Amniotic epithelial cell (primary cell): ENCODE data around the gene TUG1.

Source experiments
- DNase-seq: peaks from one replicate; pipeline ENCODE4 v3.0.0-alpha.2; 2010; ENCODE audit warnings: low read depth

Gene TUG1

DNA sequence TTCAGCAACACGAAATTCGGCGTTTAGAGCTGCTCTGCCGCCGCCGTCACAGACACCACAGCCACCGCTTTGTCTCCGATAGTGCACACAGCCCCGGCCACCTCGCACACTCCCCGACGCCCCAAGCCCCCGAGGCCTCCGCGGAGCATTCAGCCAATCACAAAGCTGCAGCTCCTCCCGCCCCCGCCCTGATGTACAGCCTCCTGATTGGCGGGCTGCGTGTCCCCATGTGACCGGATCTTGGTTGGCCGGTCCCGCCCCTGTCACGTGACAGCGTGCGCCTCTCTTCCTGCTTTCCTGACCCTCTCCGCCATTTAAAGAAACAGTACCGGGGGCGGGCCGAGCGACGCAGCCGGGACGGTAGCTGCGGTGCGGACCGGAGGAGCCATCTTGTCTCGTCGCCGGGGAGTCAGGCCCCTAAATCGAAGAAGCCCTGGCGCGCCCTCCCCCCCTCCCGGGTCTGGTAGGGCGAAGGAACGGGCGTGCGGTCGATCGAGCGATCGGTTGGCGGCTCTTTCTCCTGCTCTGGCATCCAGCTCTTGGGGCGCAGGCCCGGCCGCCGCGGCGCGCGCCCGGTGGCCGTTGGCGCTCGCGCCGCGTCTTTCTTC lies at the start of gene TUG1:
TSS of gene TUG1 (plus strand) at position 342 of the 608 bp plus-strand sequence.
- peak; percentile 98 for DNase-seq

DNA sequence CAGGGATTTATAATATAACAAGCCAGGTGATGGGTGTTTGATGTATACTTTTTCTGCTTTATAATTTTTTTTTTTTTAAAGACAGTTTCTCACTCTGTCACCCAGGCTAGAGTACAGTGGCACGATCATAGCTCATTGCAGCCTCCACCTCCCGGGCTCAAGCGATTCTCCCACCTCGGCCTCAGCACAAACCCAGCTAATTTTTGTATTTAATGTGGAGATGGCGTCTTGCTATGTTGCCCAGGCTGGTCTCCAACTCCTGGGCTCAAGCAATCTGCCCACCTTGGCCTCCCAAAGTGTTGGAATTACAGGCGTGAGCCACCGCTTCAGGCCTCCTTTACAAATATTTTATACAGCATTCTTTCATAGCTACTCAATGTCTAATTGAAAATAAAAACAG lies 49.1 kb upstream of the TUG1 start:
- no peak for DNase-seq

DNA sequence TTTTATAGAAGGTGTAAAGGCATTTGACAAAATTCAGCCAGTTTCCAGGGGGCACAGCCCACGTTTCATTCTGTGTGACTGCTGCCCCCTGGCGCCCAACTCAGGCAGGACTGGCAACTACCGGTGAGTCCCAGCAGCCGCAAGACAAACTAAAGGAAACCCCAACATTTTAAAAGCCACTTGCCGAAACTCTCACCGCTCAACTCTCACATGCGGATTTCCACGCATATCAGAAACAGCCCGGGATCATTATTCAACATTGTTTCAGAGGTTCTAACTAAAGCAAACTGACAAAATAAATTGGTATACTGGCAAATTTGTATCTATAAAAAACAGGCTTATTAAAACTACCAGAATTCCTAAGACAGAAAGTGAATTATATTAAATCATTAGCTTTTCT lies 48.7 kb upstream of the TUG1 start:
- DNase-seq, result peak; percentile 42

DNA sequence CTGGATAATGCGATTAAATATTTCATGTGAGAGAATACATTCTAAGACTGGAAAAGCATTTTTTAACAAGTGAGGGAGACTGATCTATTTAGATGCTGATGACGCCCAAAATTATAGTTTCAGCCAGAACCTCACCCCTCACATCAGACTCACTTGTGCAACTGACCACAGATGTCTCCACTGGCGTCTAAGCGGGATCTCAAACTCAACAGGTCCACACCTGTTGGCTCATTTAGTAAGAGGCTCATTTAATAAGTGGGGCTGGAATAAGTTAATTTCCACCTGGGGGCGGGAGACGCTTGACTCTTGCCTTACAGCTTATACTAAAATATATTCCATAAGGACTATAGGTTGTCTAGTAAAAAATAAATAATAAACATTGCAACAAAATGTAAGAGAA lies 48.0 kb upstream of the TUG1 start:
- no peak for DNase-seq

DNA sequence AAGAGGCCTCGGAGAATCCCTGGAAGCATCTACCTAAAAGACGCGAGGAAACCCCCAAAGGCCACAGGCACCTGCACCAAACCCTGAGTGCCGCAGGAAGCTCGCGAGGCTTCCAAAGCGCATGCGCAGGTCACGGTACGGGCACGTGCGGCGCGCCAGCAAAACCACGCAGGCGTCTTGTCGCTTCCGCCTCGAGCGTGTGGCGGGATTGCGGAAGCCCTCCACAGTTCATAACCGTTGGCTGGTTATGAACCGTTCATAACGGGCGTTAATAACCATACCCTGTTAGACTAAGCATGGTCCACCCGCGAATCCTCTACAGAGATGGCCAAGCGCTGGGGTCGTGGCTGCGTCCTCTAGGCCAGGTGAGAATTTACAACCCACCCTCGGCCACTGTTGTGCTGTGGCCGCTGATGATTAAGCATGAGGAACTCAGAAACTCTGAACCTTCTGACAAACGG lies 46.9 kb upstream of the TUG1 start:
- DNase-seq, result peak; percentile 29

DNA sequence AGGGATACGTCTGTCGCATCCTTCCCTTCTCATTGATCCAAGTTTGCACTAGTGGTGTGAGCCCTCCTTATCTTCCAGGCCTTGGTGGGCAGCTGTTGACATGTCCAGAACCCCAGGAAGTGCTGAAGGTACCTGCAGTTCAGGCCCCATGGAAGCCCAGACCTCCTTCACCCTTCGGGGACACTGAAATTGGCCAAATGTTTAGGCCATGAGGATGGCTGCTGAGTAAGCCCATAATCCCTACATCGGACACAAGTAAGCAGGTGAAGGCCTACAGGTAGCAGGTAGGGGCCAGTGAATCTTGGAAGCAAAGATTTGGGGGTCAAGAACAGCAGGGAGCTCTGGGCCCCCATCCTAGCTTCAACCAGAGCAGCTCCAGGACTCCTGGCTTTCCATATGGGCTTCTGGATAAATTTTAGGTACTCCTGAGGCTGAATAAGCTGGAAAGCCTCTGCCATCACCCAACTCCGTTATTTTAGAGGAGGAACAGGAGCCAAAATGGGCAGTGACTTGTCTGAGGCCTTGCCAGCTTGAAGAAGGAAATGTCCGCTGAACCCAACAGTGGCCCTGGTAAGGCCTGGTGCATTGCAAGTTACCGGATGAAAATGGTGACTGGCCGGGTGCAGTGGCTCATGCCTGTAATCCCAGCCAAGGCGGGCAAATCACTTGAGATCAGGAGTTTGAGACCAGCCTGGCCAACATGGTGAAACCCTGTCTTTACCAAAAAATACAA lies 45.7 kb upstream of the TUG1 start:
- no peak for DNase-seq

DNA sequence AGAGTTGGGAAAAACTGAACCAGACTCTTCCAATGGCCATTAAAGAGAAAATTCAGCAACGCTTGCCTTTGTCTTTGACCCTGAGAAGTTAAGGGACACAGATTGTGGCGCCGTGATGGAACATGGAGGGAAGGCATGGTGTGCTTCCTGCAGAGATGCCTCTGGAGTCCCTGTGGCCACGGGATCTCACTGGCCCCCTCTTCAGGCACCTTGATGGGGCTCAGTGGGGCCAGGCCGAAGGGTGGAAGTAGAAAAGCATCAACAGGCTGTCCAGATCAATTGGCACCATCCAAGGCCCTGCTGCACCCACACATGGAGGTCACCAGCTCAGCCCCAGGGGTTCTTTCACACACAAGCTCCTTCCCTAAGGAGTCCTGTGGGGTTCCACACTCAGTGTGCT lies 43.4 kb upstream of the TUG1 start:
- DNase-seq, result no peak

DNA sequence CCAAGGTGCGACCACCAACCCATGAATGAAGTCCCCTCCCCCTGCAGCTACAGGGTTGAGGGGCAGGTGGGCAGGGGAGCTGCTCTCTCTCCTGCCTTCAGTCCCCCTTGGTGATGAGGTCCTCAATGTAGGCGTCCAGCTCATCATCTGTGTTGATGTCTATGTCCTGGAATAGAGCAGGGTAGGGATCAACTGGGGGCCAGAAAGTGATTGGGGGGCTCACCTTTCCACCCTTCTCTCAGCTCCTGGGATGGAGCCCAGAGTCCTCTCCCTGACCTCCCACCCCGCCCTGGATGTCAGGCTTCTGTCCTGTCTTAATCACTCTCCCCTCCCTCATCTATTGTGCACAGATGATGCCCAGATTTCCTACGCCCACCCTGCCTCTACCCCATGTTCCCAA lies 42.4 kb upstream of the TUG1 start:
- DNase-seq, result no peak

DNA sequence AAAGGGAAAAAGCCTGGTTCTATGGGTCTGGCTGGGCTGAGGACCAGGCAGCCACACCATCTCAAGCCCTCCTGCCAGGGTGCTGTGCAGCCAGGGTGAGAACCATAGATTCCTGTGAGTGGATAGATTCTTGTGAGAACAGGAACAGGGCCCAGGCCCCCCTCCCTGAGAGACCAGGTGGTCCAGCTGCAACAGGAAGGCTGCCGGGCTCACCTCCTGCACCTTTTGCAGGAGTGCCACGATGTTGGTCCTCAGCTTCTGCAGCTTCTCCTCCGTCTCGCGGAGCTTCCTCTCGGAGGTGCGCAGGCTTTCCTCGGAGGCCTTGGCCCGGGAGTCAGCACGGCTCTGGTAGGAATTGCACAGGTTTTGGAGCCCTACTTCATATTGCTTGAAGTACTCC lies 41.3 kb upstream of the TUG1 start:
- no peak for DNase-seq

DNA sequence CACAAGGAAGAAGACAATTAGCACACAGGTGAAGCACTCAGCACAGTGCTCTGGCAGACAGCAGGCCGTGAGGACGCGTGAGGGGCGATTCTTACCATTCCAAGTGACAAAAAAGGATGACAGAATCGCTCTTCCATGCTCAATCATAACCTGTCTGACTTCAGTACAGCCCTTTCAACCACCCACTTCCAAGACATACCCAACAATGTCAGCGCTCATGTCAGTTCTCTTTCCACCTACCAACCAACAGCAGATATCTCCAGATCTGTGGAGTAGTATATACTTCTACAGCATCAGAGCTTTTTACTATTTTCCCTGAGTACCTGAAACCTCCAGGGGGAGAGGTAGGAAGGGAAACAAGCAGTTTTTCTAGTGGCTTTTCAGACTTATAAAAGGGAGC lies 40.7 kb upstream of the TUG1 start:
- DNase-seq, result no peak

DNA sequence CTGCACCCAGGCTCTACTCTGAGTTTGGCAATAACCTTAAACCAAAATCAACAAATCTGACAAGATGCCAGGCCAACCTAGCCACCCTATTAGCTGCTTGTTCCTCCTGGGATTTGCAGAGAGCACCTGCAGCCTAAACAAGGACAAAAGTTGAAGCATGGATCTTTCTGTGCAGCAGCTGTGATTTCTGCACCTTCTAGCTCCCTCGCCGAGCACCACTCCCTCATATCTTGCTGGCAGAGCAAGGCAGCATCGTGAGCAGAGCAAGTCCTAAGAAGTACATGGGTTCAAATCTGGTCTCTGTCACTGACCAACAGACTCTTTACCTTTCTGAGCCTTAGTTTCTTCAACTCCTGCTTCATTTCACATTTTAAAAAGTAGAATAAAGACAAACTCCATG lies 38.8 kb upstream of the TUG1 start:
- no peak for DNase-seq

DNA sequence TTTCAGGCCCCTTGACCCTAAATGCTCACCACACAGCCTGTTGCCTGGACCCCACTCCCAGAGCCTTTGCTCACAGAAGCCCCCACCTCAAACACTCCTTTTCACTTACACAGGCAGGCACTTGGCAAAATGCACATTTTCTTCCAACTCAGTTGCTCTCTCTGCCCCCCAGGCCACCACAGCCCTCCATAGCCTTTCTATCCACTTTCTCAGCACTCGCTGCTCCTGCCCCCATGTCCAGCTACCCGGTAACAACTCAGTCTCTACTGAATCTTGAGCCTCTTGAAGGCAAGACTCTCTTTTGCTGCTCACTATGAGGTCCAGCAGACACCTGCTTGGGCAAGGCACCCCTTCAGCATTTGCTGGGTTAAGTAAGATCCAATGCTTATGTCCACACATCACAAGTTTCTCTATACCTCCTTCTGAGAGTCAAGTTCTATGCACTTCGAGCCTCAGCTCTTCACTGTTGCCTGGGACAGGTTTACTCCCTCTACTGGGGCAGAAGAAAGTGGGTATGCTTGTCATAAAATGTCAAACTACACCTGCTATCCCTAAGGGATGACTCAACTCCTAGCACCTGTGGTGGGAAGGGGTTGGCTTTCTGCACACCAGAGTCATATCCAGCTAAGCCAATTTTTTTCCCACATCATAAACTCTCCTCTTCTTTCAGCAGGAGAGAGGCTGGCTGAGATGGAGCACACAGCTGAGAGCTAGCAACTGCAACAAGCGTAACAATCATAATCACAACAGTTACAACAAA lies 37.3 kb upstream of the TUG1 start:
- no peak for DNase-seq

DNA sequence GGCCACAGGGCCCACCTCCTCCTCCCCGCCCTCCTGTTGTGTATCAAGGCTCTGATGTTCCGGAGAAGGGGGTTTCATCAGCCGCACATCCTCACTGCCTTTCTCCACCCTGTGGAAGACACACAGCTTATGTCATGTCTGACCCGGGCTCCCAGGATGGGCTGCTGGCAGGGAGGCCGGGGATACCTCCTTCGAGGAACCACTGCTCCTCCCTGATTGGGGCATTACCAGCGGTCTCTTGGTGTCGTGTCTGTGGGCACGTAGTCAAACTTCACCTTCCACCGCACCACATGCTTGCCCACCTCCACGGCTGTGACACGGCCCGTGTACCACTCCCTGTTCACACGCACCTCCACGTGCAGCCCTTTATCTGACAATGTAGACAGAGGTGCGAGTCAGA lies 36.4 kb upstream of the TUG1 start:
- no peak for DNase-seq

DNA sequence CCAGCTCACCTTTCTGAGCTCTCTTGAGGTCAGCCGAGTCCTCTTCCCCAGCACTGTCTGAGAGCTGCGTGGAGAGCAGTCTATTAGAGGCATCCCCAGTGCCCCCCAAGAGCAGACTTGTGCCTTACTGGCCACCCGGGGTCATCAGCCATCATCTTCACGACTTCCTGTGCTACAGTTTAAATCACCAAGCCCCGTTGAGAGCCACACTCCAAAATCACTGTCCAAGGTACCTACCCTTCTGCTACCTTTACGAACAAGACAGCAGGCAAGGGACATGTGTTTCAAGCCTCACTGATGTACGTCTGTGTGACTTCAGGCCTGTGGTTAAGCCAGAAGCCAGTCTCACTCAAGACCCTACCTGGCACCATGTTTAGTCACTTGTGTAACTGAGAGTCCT lies 35.6 kb upstream of the TUG1 start:
- DNase-seq, result no peak

DNA sequence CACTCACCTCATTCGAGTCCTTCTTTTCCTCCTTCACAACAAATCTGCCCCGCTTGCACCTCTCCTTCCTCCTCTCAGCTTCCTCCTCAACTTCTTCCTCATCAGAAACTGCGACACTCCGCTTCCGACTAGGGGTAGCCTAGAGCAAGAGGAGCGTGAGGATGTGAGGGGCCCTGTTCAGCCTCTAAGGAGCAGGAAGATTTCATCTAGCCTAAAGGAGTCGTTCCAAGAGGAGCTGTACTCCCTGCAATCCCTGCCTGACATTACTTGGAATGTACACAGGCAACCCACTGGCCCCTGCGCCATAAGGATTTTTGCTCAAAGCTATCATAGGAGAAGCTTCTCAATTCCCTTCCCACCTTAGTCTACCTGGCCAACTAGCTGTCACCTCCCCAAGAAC lies 35.0 kb upstream of the TUG1 start:
- DNase-seq, result no peak

DNA sequence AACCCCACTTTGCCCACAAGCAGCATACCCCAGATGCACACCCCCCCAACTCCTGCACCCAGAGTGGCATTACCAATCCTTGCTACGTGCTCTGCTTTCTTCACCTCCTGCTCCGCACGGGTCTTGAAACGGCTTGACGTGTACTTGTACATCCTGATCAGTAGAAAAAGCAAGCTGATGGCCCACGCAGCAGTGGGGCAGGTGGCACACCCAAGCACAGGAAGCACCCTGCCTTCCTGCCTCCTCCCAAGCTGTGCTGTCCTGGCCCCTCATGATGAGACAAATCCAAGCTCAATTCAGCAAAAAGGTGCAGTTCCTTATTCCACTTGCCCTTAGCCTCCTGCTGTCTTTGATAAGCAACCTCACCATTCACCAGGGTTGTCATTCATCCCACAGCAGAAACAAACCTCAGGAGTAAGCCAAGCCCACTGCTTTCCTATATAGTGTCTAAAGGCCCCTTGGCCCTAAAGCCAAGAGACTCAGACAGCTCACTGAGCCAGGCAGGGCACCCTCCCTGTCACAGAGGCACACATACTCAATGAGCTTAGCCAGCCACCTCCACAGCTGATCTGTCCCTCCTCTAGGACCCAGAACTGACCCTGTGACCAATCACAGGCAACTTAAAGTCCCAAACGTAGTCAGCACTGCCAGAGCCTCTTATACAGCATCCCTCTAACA lies 28.2 kb upstream of the TUG1 start:
- DNase-seq, result no peak

DNA sequence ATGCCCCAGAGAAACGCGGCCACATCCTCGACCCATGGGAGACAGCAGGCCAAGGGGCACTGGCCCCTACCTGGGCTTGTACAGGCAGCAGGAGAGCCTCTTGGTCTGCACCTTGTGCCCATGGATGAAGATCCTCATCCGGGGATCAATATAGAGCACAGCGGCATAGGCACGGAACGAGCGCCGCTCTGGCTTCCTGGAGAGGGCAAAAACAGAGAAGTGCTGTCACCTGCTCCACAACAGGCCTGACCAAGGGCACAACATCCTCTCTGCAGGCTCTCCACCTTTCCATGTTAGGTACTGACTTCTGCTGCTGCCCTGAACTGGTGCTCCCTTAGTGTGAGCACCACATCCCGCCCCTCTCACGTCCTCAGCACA lies 27.7 kb upstream of the TUG1 start:
- no peak for DNase-seq

DNA sequence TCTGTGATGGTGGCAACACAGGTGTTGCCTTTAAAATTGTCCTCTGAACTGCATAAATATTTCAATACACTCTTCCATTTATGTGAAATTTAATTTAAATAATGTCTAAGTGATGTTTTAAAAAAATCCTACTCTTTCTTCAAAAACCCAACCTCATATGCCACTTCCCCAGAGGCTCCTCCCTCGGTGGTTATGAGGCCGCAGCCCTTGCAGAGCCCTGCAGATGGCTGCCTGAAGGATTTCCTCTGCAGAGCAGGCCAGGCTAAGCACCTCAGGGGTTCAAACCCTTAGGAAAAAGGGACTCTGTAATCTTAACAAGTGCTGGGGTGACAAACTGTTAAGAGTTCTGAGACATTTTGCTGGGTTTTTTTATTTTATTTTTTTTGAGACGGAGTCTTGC lies 25.7 kb upstream of the TUG1 start:
- no peak for DNase-seq

DNA sequence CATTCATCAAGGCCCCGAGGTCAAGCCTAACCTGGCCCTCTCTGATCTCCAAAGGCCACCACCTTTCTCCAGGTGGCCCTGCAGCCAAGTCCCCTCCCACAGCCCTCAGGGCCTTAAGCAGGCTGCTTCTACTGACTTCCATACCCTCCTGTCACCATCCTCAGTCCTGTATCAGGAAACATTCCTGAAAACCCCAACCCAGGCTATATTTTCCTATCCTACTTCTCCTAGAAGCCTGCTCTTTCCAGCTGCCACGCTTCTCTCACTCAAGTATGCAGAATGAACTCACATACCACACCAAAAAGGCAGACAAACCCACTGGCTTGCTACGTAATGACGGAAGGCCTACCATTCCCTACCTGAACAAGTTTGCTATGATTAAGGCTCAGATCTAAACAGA lies 24.1 kb upstream of the TUG1 start:
- no peak for DNase-seq

DNA sequence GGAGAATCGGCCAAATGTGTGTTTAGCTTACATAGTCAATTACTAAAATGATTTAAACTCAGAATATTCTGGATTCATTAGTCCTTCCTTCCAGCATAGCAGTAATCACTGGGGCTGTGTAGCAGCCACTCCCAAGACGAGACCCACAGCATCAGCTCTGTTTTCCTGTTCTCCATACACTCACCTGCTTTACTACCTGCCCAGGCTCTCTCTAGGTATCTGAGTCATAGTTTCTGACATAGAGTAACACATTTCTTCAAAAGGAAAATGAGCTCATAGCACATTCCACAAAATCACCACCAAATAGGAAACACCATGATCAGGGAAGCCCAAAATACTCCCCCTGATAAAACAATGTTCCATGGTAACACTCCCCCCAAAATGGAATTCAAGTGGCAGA lies 23.4 kb upstream of the TUG1 start:
- DNase-seq, result no peak

DNA sequence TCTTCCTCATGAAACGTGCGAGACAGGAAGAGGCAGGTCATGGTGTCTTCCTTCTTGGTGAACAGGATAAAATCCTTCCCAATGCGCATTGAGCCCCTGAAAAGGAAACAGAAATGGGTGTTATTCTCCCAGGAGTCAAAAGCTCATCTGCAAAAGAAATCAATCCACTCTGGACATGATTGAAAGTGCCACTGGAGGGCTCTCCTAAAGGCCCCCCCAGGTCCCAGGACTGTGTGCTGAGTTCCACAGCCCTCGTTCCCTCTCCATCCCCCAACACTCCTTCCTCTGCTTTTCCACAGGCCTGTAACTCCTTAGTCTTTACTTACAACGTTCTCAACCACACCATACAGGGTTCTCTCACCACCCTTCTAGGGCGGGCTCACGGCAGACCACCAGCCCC lies 22.7 kb upstream of the TUG1 start:
- no peak for DNase-seq

DNA sequence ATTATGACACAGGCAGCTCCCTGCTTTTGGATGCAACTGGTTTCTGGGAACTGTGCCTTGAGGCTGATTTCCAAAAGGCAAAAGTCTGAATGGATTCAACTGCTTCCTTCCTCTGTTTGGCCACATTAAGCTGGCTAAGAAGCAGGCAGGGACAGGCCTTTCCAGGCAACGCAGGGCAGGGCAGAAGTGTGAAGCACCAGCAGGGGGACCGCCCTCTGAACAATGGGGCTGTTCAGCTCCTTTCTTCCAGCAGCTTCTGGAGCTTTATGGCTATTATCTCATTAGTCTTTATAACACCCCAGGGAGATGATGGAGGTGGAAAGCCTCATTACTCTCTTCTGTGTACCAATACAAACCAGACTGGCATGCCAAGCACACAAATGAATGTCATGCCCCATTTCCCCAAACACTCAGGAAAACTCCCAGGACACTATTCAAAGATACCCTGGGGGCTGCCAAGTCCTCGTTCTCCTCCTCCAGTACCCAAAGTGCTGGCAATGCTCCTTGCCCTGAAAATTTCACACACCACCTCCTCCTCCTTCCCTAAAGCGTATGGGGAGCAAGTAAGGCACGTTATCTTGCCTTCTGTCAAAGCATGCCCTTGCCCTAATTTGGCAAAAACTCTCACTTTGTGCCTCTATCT lies 21.8 kb upstream of the TUG1 start:
- DNase-seq, result no peak
